CD4-positive, alpha-beta memory T cell (primary cell): Measurements from ENCODE around the gene GRIP1. TPM values are rescaled to one million over a fixed set of nuclear protein-coding genes. Genes with fewer than 3 reads are reported as not detected.

Source experiments
- CTCF ChIA-PET: fragments of 350-600 bp; sonication (Branson Sonifier 250); formaldehyde crosslinking; loops from one replicate; lab custom pipeline; 2021; ENCODE audit warnings: inconsistent platforms; ENCODE audit not compliant: partially characterized antibody; lab: Charles Lee
- POLR2A ChIA-PET: fragments of 350-600 bp; sonication (Branson Sonifier 250); formaldehyde crosslinking; loops from one replicate; lab custom pipeline; 2021; ENCODE audit not compliant: partially characterized antibody; lab: Charles Lee
- DNase-seq, 5 donors: peaks; one replicate each; pipeline versions ENCODE4 v3.0.0 to v3.0.0-alpha.2; 2020 to 2022; ENCODE audit warnings: mixed read lengths in 1 of 5
- H3K27ac ChIP-seq: one replicate; pipeline ENCODE4 v1.7.0; 2013; ENCODE audit warnings: low read depth, low read length
- H3K27me3 ChIP-seq: 2 replicates; pipeline ENCODE4 v1.7.0; 2013; ENCODE audit warnings: mild to moderate bottlenecking, low read length, moderate library complexity; ENCODE audit not compliant: insufficient read depth
- H3K36me3 ChIP-seq: 2 replicates; pipeline ENCODE4 v1.7.0; 2013; ENCODE audit warnings: mild to moderate bottlenecking, low read length, moderate library complexity; ENCODE audit not compliant: insufficient read depth
- H3K4me1 ChIP-seq: 2 replicates; pipeline ENCODE4 v1.7.0; 2013; ENCODE audit warnings: mild to moderate bottlenecking, low read length, moderate library complexity; ENCODE audit not compliant: insufficient read depth
- H3K4me3 ChIP-seq, 2 donors: one replicate each; pipeline ENCODE4 v1.7.0; 2013; ENCODE audit warnings: low read length in 2 of 2, mild to moderate bottlenecking in 1 of 2
- H3K9me3 ChIP-seq, 2 donors: one replicate each; pipeline ENCODE4 v1.7.0; 2013; ENCODE audit warnings: low read length in 2 of 2, control low read depth in 1 of 2; ENCODE audit not compliant: control insufficient read depth in 1 of 2
- H3K27ac Mint-ChIP-seq, 7 donors: one replicate each; pipeline ENCODE4 v1.8.0; 2020 to 2021; ENCODE audit warnings: mixed read lengths in 7 of 7, mild to moderate bottlenecking in 6 of 7, inconsistent platforms in 3 of 7, moderate library complexity in 3 of 7
- H3K27me3 Mint-ChIP-seq, 2 donors: one replicate each; pipeline ENCODE4 v1.8.0; 2020 to 2021; ENCODE audit warnings: mixed read lengths in 2 of 2
- H3K36me3 Mint-ChIP-seq, 2 donors: one replicate each; pipeline ENCODE4 v1.8.0; 2020 to 2021; ENCODE audit warnings: mixed read lengths in 2 of 2, inconsistent platforms in 1 of 2, mild to moderate bottlenecking in 1 of 2
- H3K4me1 Mint-ChIP-seq, 4 donors: one replicate each; pipeline ENCODE4 v1.8.0; 2020 to 2021; ENCODE audit warnings: mixed read lengths in 4 of 4, mild to moderate bottlenecking in 1 of 4
- H3K4me3 Mint-ChIP-seq, 8 donors: one replicate each; pipeline ENCODE4 v1.8.0; 2020 to 2021; ENCODE audit warnings: mixed read lengths in 8 of 8, mild to moderate bottlenecking in 7 of 8, moderate library complexity in 6 of 8, inconsistent platforms in 3 of 8
- H3K9me3 Mint-ChIP-seq, 8 donors: one replicate each; pipeline ENCODE4 v1.8.0; 2020 to 2021; ENCODE audit warnings: mixed read lengths in 8 of 8, mild to moderate bottlenecking in 5 of 8, inconsistent platforms in 3 of 8, moderate library complexity in 1 of 8
- intact Hi-C: fragments of 100-400 bp; cut with micrococcal nuclease; formaldehyde crosslinking; loops from one replicate; pipeline ENCODE4 v1.15.1; 2023
- polyA plus RNA-seq, 2 donors: library from polyadenylated mRNA; unstranded; fragments of 300-500 nt; fragmentation: Illumina TruSeq; gene quantifications; one replicate each; pipeline ENCODE4 v1.2.3, GENCODE V29; 2021
- total RNA-seq, 2 experiments: library from RNA; stranded (reverse); gene quantifications; one replicate each; pipeline ENCODE4 v1.2.3, GENCODE V29; 2021

GRIP1 gene
- total and polyA plus RNA-seq, 4 experiments from 2014 or later = 0.52 to 3.3 (median 1.5) TPM

DNA sequence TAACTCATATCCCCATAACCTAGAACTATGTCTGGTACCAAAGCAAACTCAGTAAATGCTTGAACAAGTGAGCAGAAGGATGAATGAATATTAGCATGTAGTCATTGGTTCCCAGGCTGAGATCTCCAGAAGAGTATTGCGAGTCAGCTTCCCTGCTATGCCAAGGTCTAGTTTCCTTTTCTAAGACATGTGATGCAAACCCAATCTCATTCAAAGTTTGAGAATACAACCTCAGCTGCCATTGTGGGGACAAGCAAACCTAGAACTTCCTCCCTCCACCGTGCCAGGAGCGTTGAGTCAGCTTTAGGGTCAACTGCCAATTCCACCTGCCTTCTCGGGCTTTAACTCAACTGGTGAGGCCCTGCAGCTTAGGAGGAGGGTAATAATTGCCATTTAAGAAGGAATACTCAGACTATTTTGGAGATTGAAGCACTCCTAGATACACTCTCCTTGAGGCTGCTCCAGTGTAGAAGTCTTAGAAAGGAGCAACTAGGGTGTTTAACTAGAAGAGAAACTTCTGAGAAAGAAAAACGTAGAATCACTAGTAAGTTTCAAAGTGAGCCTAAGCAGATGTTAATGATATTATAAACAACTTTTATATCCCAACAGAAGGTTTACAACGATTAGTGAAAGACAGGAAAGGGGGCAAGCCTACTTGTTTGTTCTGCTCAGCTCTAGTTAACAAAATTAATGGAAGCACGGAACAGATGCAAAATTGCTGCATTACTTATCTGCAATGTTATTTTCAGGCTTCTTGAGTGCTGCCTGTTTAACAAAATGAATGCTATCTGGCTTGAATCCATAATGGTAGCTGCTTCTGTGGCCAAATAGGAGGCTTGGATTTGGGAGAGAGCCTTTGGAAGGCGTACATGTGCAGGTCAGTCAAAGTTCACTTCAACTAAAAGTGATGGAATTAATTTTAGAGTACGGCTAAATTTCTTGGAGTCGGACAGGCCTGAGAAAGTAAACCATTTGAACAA is 279.7 kb downstream of the GRIP1 start:
- Histone ChIP-seq H3K27ac (no peak overlapping the region), H3K4me1 (peaks cover 8% of the 10 kb centered on the region), H3K4me3 (no peak overlapping the region), H3K9me3 (no peaks in the 10 kb centered on the region), H3K27me3 (no peaks in the 10 kb centered on the region), H3K36me3 (no peaks in the 10 kb centered on the region)
- no peak for DNase-seq
- intact Hi-C loops = no loop called here
- Mint-ChIP-seq H3K27me3 (peaks cover 0 to 6% of the 10 kb centered on the region in 2 donors), H3K27ac (no peak overlapping the region), H3K4me3 (no peak overlapping the region), H3K9me3 (no peaks in the 10 kb centered on the region), H3K36me3 (no peaks in the 10 kb centered on the region), H3K4me1 (peaks cover 4 to 21% (median 8%) of the 10 kb centered on the region in 4 donors)
- ChIA-PET POLR2A (no interaction called here), CTCF (interaction anchor here (1.2 to 23.1 kb wide), 2 partner anchors 10 to 125 kb away, joined by 6 to 445 read pairs; no protein-coding TSS in a partner anchor)

DNA sequence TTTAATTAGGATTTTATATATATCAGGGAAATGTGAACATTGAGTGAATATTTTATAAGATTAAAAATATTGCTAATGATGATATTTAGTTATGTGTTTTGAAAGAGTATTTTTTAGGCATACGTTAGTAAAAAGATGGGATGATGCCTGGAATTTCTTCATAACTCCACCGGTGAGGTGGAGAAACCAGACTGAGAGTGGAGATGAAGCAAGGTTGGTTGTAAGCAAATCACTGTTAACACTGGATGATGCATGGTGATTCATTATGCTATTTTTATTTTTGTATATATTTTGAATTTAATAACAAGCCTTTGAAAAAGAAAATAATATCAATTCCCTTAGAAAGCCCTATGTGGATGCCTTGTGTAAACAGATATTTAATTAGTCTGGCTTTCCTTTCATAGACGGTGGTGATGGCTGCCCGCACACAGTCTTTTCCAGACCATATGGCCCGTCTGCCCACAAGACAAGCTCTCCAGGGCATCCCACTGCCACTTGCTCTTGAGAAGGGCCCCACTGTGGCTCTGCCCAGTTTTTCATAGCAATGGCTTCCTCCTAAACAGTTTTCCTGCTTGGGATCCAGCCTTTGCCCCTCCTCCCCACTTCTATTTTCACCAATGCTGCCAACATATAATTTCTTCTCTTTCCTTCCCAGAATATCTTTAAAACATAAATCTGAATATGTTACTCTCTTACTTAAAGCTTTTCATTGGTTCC is 281.1 kb downstream of the GRIP1 start:
- POLR2A ChIA-PET = no interaction called here
- H3K4me3 ChIP-seq = no peak overlapping the region

DNA sequence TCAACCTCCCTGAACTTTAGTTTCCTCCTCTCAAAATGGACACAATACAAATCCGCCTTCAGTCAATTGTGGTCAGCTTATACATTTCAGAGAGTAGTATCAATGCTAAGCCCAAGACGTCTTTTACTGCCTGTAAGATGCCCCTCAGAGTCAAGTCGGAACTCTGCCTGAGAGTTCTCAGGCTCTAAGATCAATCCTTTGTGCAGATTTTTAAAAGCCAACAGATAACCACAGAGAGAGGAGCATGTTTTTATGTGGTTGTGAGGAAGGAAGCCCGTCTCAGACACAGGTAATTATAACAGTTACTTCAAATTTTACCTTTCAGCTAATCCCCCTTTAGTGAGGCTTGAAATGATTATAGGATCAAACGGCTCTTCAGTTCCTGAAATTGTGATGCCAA is 285.0 kb downstream of the GRIP1 start:
- ChIA-PET CTCF (interaction anchor here (1.2 to 3.6 kb wide), 4 partner anchors 10 to 124 kb away, joined by 3 to 18 read pairs (median 8); no protein-coding TSS in a partner anchor), POLR2A (interaction anchor here (0.6 kb wide), 1 partner anchor 91 kb away, joined by 3 read pairs; the partner anchor contains the start of gene HELB)
- Mint-ChIP-seq H3K27ac (no peak overlapping the region), H3K4me1 (peaks cover 14 to 31% (median 20%) of the 10 kb centered on the region in 4 donors), H3K27me3 (peaks cover 0 to 6% of the 10 kb centered on the region in 2 donors), H3K36me3 (peaks cover 0 to 6% of the 10 kb centered on the region in 2 donors), H3K4me3 (peak overlapping the region in 6 of 8 donors; percentile 27 to 76 (median 53)), H3K9me3 (no peaks in the 10 kb centered on the region)
- no peak overlapping the region for H3K27ac ChIP-seq
- intact Hi-C loops = no loop called here
- no peak overlapping the region for H3K4me3 ChIP-seq
- no peaks in the 10 kb centered on the region for H3K27me3 ChIP-seq
- peak in 4 of 5 donors; percentile 18 to 29 (median 26) for DNase-seq
- H3K9me3 ChIP-seq = no peaks in the 10 kb centered on the region
- H3K36me3 ChIP-seq = no peaks in the 10 kb centered on the region
- peaks cover 18% of the 10 kb centered on the region for H3K4me1 ChIP-seq

More for the DNA sequence above, 281.1 kb downstream of the GRIP1 start:
- DNase-seq = no peak
- H3K27ac Mint-ChIP-seq = peak overlapping the region in 1 of 7 donors; percentile 15
- H3K9me3 Mint-ChIP-seq = no peaks in the 10 kb centered on the region
- CTCF ChIA-PET = interaction anchor here (1.2 to 23.1 kb wide), 2 partner anchors 11 to 124 kb away, joined by 6 to 445 read pairs; no protein-coding TSS in a partner anchor
- H3K4me3 Mint-ChIP-seq = no peak overlapping the region
- Histone ChIP-seq H3K9me3 (no peaks in the 10 kb centered on the region), H3K36me3 (no peaks in the 10 kb centered on the region), H3K4me1 (peaks cover 18% of the 10 kb centered on the region), H3K27ac (no peak overlapping the region), H3K27me3 (no peaks in the 10 kb centered on the region)
- H3K36me3 Mint-ChIP-seq = no peaks in the 10 kb centered on the region
- H3K4me1 Mint-ChIP-seq = peaks cover 12 to 31% (median 18%) of the 10 kb centered on the region in 4 donors
- intact Hi-C loops = no loop called here
- H3K27me3 Mint-ChIP-seq = peaks cover 0 to 6% of the 10 kb centered on the region in 2 donors

- CTCF ChIA-PET = interaction anchor here (0.7 to 3.6 kb wide), 5 partner anchors 9 to 122 kb away, joined by 3 to 18 read pairs (median 4); no protein-coding TSS in a partner anchor
Observed at GRCh38 chr12:66392266-66392915, 286.5 kb downstream of the GRIP1 start.

GRCh38 chr12:66388517-66388916 is 290.4 kb downstream of the GRIP1 start:
- CTCF ChIA-PET = interaction anchor here (0.6 kb wide), 1 partner anchor 11 kb away, joined by 3 read pairs; no protein-coding TSS in a partner anchor
- Mint-ChIP-seq H3K27me3 (peaks cover 0 to 2% of the 10 kb centered on the region in 2 donors), H3K4me1 (peaks cover 2 to 8% (median 4%) of the 10 kb centered on the region in 4 donors), H3K36me3 (peaks cover 6 to 27% of the 10 kb centered on the region in 2 donors), H3K4me3 (no peak overlapping the region), H3K9me3 (peaks cover 0 to 6% (median 0%) of the 10 kb centered on the region in 8 donors), H3K27ac (peak overlapping the region in 1 of 7 donors; percentile 31)
- Histone ChIP-seq H3K9me3 (no peaks in the 10 kb centered on the region), H3K27ac (no peak overlapping the region), H3K4me3 (no peak overlapping the region), H3K4me1 (peaks cover 3% of the 10 kb centered on the region), H3K36me3 (no peaks in the 10 kb centered on the region), H3K27me3 (no peaks in the 10 kb centered on the region)
- intact Hi-C loops = no loop called here
- POLR2A ChIA-PET = no interaction called here
- DNase-seq = no peak

More at GRCh38 chr12:66392266-66392915, 286.5 kb downstream of the GRIP1 start:
- H3K9me3 ChIP-seq = no peaks in the 10 kb centered on the region
- Mint-ChIP-seq H3K27me3 (peaks cover 0 to 6% of the 10 kb centered on the region in 2 donors), H3K36me3 (peaks cover 0 to 9% of the 10 kb centered on the region in 2 donors), H3K4me1 (peaks cover 14 to 31% (median 20%) of the 10 kb centered on the region in 4 donors), H3K4me3 (no peak overlapping the region), H3K27ac (no peak overlapping the region), H3K9me3 (peaks cover 0 to 3% (median 0%) of the 10 kb centered on the region in 8 donors)
- no peak for DNase-seq
- H3K36me3 ChIP-seq = no peaks in the 10 kb centered on the region
- POLR2A ChIA-PET = no interaction called here
- no peak overlapping the region for H3K27ac ChIP-seq
- H3K4me1 ChIP-seq = peaks cover 18% of the 10 kb centered on the region
- H3K4me3 ChIP-seq = no peak overlapping the region
- H3K27me3 ChIP-seq = no peaks in the 10 kb centered on the region
- intact Hi-C loops = no loop called here

DNA sequence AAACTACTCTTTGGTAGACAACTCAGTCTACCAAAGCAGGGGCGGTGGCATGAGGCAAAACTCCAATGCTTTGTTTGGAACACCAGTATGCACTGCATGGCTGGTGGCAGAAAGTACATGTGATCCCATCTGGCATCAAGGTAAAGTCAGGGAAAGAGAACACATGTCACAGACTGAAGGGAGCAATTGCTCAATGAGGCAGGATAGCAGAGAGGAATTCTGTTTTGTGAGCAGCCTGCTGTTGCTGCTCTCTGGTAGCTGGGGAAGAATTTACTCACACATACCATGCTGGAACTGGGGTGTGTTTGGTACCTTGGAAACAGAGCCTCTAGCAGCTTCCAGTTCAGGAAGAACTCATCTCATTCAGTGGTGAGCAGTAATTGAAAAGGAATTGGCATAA is 291.8 kb downstream of the GRIP1 start:
- Histone ChIP-seq H3K4me1 (no peaks in the 10 kb centered on the region), H3K27me3 (no peaks in the 10 kb centered on the region), H3K27ac (no peak overlapping the region), H3K36me3 (no peaks in the 10 kb centered on the region), H3K9me3 (no peaks in the 10 kb centered on the region), H3K4me3 (no peak overlapping the region)
- Mint-ChIP-seq H3K27me3 (peaks cover 0 to 2% of the 10 kb centered on the region in 2 donors), H3K36me3 (peaks cover 9 to 33% of the 10 kb centered on the region in 2 donors), H3K4me3 (no peak overlapping the region), H3K27ac (no peak overlapping the region), H3K9me3 (peaks cover 0 to 6% (median 0%) of the 10 kb centered on the region in 8 donors), H3K4me1 (peaks cover 0 to 4% (median under 1%) of the 10 kb centered on the region in 4 donors)
- ChIA-PET CTCF (no interaction called here), POLR2A (no interaction called here)
- DNase-seq = no peak
- intact Hi-C loops = no loop called here
